Nephron (organoid): ENCODE measurements around the gene SLC12A3.

ENCODE experiments used
- H3K27ac Mint-ChIP-seq, 3 experiments: 2 replicates each; pipeline ENCODE4 v1.8.0; 2020; ENCODE audit warnings: mixed read lengths in 3 of 3, mild to moderate bottlenecking in 2 of 3, moderate library complexity in 1 of 3
- H3K27me3 Mint-ChIP-seq: 2 replicates; pipeline ENCODE4 v1.8.0; 2021; ENCODE audit warnings: low read depth, mild to moderate bottlenecking, moderate library complexity, mixed read lengths
- H3K36me3 Mint-ChIP-seq: 2 replicates; pipeline ENCODE4 v1.8.0; 2020; ENCODE audit warnings: low read depth, mixed read lengths
- H3K4me1 Mint-ChIP-seq: 2 replicates; pipeline ENCODE4 v1.8.0; 2020; ENCODE audit warnings: mixed read lengths
- H3K4me3 Mint-ChIP-seq, 3 experiments: 2 replicates each; pipeline ENCODE4 v1.8.0; 2020; ENCODE audit warnings: mild to moderate bottlenecking in 3 of 3, mixed read lengths in 3 of 3, moderate library complexity in 2 of 3
- H3K9me3 Mint-ChIP-seq: 2 replicates; pipeline ENCODE4 v1.8.0; 2020; ENCODE audit warnings: mixed read lengths
- CTCF ChIP-seq, 3 experiments: fragments of 200-600 bp; sonication (generic); IDR thresholded peaks; one replicate each; pipeline ENCODE4 v1.5.0; 2021; ENCODE audit warnings: antibody characterized with exemption in 3 of 3; ENCODE audit not compliant: unreplicated experiment in 3 of 3

Gene SLC12A3

DNA sequence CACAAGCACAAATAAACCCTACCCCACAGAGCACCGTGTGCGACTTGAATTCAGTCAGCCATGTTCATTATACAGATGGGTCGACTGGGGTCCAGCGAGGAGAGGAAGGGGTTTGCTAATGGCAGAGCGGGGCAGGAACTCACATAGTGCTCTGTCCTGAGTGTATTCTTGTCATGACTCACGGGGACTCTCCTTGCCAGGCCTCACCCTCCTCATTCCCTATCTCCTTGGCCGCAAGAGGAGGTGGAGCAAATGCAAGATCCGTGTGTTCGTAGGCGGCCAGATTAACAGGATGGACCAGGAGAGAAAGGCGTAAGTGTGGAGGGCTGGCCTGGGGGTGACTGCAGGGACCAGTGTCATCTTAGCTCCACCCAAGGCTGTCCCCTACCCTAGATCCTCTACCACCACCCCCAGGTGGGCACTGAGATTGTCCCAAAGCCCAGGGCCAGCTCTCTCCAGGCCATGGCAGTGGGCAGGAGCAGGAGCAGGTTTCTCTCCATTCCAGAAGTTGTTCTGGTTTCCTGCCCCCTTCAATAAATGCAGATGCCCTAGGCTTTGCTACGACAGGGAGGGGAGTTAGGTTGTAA is 29.4 kb downstream of the SLC12A3 start:
- H3K36me3 Mint-ChIP-seq = no peaks in the 10 kb centered on the region
- no peaks in the 10 kb centered on the region for H3K4me1 Mint-ChIP-seq
- no peak overlapping the region for H3K4me3 Mint-ChIP-seq
- TF ChIP-seq CTCF (IDR thresholded peaks at IDR 0.05; ENCODE audit: unreplicated experiment in 3 of 3) = no peak
- no peak overlapping the region for H3K27ac Mint-ChIP-seq
- H3K9me3 Mint-ChIP-seq = no peaks in the 10 kb centered on the region
- peaks cover 5% of the 10 kb centered on the region for H3K27me3 Mint-ChIP-seq

- no peak overlapping the region for H3K4me3 Mint-ChIP-seq
- no peaks in the 10 kb centered on the region for H3K4me1 Mint-ChIP-seq
- H3K9me3 Mint-ChIP-seq = no peaks in the 10 kb centered on the region
- peaks cover 7% of the 10 kb centered on the region for H3K27me3 Mint-ChIP-seq
- no peak overlapping the region for H3K27ac Mint-ChIP-seq
- no peak for TF ChIP-seq CTCF (IDR thresholded peaks at IDR 0.05; ENCODE audit: unreplicated experiment in 3 of 3)
- H3K36me3 Mint-ChIP-seq = no peaks in the 10 kb centered on the region
Observed at GRCh38 chr16:56895813-56896212, 30.8 kb downstream of the SLC12A3 start.

DNA sequence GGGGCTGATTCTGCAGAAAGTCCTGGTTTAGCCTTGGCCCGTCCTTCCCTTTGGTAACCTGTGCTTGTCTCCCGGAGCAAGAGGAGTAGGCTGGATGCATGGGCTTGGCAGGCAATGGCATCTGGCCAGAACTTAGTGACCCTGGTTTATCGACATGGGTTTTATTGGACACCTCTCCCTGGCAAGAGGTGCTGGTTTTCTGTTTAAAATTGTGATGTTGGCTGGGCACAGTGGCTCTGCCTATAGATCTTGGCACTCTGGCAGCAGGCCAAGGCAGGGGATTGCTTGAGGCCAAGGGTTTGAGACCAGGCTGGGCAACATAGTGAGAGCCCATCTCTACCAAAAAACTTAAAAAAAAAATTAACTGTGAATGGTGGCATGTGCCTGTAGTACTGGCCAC is 31.2 kb downstream of the SLC12A3 start:
- Mint-ChIP-seq H3K27ac (no peak overlapping the region), H3K27me3 (peaks cover 11% of the 10 kb centered on the region), H3K4me1 (no peaks in the 10 kb centered on the region), H3K36me3 (no peaks in the 10 kb centered on the region), H3K4me3 (no peak overlapping the region), H3K9me3 (no peaks in the 10 kb centered on the region)
- no peak for TF ChIP-seq CTCF (IDR thresholded peaks at IDR 0.05; ENCODE audit: unreplicated experiment in 3 of 3)

DNA sequence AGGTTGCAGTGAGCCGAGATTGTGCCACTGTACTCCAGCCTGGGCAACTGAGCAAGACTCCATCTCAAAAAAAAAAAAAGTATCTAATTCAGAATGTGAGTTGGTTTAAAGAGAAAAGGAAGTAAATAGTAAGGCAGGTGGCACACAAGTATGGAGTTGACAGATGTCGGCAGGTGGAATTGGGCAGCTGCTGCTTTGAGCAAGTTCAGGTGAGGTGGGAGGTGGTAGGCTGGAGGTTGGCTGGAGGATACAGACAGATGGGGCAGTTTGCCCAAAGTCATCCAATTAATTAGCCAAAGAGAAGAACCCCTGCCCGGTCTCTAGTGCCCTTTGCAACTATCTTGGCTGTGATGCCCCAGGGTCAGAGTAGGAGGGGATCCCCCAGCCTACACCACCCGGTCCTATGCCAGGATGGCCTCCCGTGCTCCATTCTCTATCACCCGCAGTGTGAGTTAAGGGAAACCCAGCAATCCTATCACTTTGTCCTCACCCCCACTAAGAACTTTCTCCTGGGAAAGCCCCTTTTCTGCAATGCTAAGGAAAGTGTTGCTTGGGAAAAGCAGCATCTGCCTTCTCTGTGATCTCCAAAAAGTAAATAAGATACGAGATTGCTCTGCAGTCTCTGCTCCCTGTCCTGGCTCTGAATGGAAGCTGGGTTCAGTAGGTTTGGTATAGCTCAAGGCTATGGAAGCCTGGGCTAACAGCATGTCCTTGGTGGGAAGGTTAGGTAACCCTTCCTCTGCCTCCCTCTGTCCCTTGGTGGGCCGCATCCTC is 32.2 kb downstream of the SLC12A3 start:
- no peak overlapping the region for H3K27ac Mint-ChIP-seq
- H3K9me3 Mint-ChIP-seq = no peaks in the 10 kb centered on the region
- H3K36me3 Mint-ChIP-seq = no peaks in the 10 kb centered on the region
- no peaks in the 10 kb centered on the region for H3K4me1 Mint-ChIP-seq
- TF ChIP-seq CTCF (IDR thresholded peaks at IDR 0.05; ENCODE audit: unreplicated experiment in 3 of 3) = no peak
- no peak overlapping the region for H3K4me3 Mint-ChIP-seq
- H3K27me3 Mint-ChIP-seq = peaks cover 11% of the 10 kb centered on the region

DNA sequence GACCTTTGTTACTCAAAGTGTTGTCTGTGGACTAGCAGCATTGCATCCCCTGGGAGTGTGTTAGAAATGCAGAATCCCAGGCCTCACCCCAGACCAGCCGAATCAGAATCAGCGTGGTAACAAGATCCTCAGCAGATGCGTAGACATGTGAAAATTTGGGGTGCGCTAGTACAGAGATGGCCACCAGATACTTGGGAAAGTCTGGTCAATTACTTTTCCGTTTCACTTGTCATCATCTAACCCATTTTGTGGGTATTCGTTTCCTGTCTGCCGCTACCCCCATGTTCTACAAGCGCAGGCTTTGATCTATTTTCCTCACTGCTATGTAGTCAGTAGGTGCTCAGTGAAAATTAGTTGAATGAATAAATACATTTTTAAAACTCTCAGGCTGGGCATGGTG is 33.8 kb downstream of the SLC12A3 start:
- H3K27me3 Mint-ChIP-seq = peaks cover 11% of the 10 kb centered on the region
- no peaks in the 10 kb centered on the region for H3K9me3 Mint-ChIP-seq
- no peak overlapping the region for H3K27ac Mint-ChIP-seq
- no peak for TF ChIP-seq CTCF (IDR thresholded peaks at IDR 0.05; ENCODE audit: unreplicated experiment in 3 of 3)
- H3K4me1 Mint-ChIP-seq = no peaks in the 10 kb centered on the region
- no peaks in the 10 kb centered on the region for H3K36me3 Mint-ChIP-seq
- H3K4me3 Mint-ChIP-seq = no peak overlapping the region

- no peak overlapping the region for H3K4me3 Mint-ChIP-seq
- H3K4me1 Mint-ChIP-seq = peaks cover 5% of the 10 kb centered on the region
- peaks cover 8% of the 10 kb centered on the region for H3K27me3 Mint-ChIP-seq
- H3K9me3 Mint-ChIP-seq = no peaks in the 10 kb centered on the region
- no peak overlapping the region for H3K27ac Mint-ChIP-seq
- H3K36me3 Mint-ChIP-seq = no peaks in the 10 kb centered on the region
- TF ChIP-seq CTCF (IDR thresholded peaks at IDR 0.05; ENCODE audit: unreplicated experiment in 3 of 3) = no peak
Observed at GRCh38 chr16:56903866-56904265, 38.9 kb downstream of the SLC12A3 start.
